ENCODE data around the gene IL17B. TPM values are rescaled to one million over a fixed set of nuclear protein-coding genes. Genes with fewer than 3 reads are reported as not detected.

The IL17B gene
- total RNA-seq, 1 donor from 2014 or later: 2.7 TPM

- intact Hi-C loops (cut with DNase I): loop anchor here (2.0 to 10.0 kb wide), 2 partner anchors 20 to 1378 kb away; no protein-coding TSS in a partner anchor
- Histone ChIP-seq H3K9me3 (no peaks in the 10 kb centered on the region), H3K27me3 (no peaks in the 10 kb centered on the region), H3K27ac (peak overlapping the region; percentile 84), H3K36me3 (peaks cover 5 to 11% of the 10 kb centered on the region in 2 donors), H3K4me3 (peak overlapping the region; percentile 46 to 57), H3K4me1 (peaks cover 42% of the 10 kb centered on the region)
- peak; percentile 59 to 94 for TF ChIP-seq POLR2AphosphoS5 (IDR thresholded peaks at IDR 0.05; ENCODE audit: insufficient read depth in 1 of 2, low read depth in 1 of 2)
- TF ChIP-seq CTCF (IDR thresholded peaks at IDR 0.05): no peak
- TF ChIP-seq POLR2A (IDR thresholded peaks at IDR 0.05): peak; percentile 21 to 83
- DNase-seq (ENCODE audit: extremely low spot score in 2 of 2): no peak
Observed at GRCh38 chr5:149406203-149406978, 27.3 kb upstream of the IL17B start.

GRCh38 chr5:149405550-149406202, 26.6 kb upstream of the IL17B start:
- no peak for DNase-seq (ENCODE audit: extremely low spot score in 2 of 2)
- intact Hi-C loops (cut with DNase I): loop anchor here (2.0 to 10.0 kb wide), 2 partner anchors 19 to 1379 kb away; no protein-coding TSS in a partner anchor
- TF ChIP-seq POLR2A (IDR thresholded peaks at IDR 0.05) (no peak), POLR2AphosphoS5 (IDR thresholded peaks at IDR 0.05; ENCODE audit: insufficient read depth in 1 of 2, low read depth in 1 of 2) (no peak), CTCF (IDR thresholded peaks at IDR 0.05) (no peak)

DNA sequence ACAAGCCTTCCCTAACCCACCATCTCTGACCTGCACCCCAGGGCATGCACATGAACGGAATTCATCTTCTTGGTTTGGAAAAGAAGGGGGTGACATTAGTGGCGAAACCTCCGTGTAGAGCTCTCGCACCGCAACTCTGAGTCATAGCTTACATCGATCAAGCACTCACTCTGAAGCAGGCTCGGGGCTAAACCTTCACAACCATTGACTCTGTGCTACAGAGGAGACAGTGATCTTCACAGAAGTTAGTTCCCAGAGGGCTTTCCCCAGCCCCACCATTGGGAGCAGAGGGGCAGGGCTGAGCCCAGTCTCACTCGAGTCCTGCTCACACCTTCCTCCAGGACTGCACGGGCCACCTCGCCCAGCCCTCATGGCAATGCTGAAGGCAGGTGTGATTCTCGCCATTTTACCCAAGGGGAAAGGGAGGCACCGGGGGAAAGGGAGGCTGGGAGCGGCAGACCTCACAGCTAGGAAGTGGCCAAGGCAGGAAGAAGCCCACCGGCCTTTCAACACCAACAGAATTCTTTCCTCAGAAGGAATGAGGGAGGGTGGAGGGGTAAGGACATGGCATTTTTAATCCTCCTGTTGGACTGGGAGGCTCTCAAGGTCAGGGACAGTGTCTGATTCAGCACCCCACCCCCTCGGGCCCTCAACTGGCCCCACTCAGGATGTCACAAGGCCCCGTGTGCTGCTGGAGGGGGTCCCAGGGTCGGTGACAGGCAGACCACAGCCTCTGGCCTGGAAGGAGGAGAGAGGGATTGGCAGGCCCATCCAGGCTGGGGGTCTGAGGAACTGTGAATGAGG, 25.9 kb upstream of the IL17B start:
- H3K9me3 ChIP-seq: no peaks in the 10 kb centered on the region
- H3K4me3 ChIP-seq: peak overlapping the region in 1 of 2 donors; percentile 46
- no peak for DNase-seq (ENCODE audit: extremely low spot score in 2 of 2)
- no peaks in the 10 kb centered on the region for H3K36me3 ChIP-seq
- no peaks in the 10 kb centered on the region for H3K27me3 ChIP-seq
- peak overlapping the region; percentile 84 for H3K27ac ChIP-seq
- H3K4me1 ChIP-seq: peaks cover 41% of the 10 kb centered on the region
- intact Hi-C loops (cut with DNase I): loop anchor here (10.0 kb wide), 1 partner anchor 1380 kb away; no protein-coding TSS in a partner anchor
- no peak for TF ChIP-seq CTCF (IDR thresholded peaks at IDR 0.05)
- TF ChIP-seq POLR2AphosphoS5 (IDR thresholded peaks at IDR 0.05; ENCODE audit: insufficient read depth in 1 of 2, low read depth in 1 of 2): no peak
- TF ChIP-seq POLR2A (IDR thresholded peaks at IDR 0.05): no peak

More at GRCh38 chr5:149405550-149406202, 26.6 kb upstream of the IL17B start:
- Histone ChIP-seq H3K27me3 (no peaks in the 10 kb centered on the region), H3K27ac (peak overlapping the region; percentile 84), H3K9me3 (no peaks in the 10 kb centered on the region), H3K36me3 (peaks cover 4 to 5% of the 10 kb centered on the region in 2 donors), H3K4me1 (peaks cover 38% of the 10 kb centered on the region), H3K4me3 (peak overlapping the region; percentile 46 to 57)

- Histone ChIP-seq H3K9me3 (no peaks in the 10 kb centered on the region), H3K27ac (peak overlapping the region; percentile 84), H3K27me3 (no peaks in the 10 kb centered on the region), H3K4me3 (peak overlapping the region in 1 of 2 donors; percentile 4), H3K36me3 (no peaks in the 10 kb centered on the region), H3K4me1 (peaks cover 47% of the 10 kb centered on the region)
- intact Hi-C loops (cut with DNase I): loop anchor here (10.0 kb wide), 1 partner anchor 1381 kb away; no protein-coding TSS in a partner anchor
- no peak for DNase-seq (ENCODE audit: extremely low spot score in 2 of 2)
- TF ChIP-seq POLR2AphosphoS5 (IDR thresholded peaks at IDR 0.05; ENCODE audit: insufficient read depth in 1 of 2, low read depth in 1 of 2) (no peak), POLR2A (IDR thresholded peaks at IDR 0.05) (no peak), CTCF (IDR thresholded peaks at IDR 0.05) (no peak)
Observed at GRCh38 chr5:149403923-149404745, 25.0 kb upstream of the IL17B start.
